OCI-LY3 (cell line): ENCODE measurements around the gene KRT79.

Experiments used
- H2AFZ ChIP-seq: fragments of 200-600, 300-600 bp; shearing (Covaris generic); 2 replicates; pipeline ENCODE4 v1.6.0; 2014; ENCODE audit warnings: antibody characterized with exemption, low read depth, low read length
- H3K27ac ChIP-seq: fragments of 200-600, 300-600 bp; sonication (generic); 2 replicates; pipeline ENCODE4 v1.5.1; 2014; ENCODE audit warnings: mild to moderate bottlenecking, low read length, moderate library complexity, mixed read lengths
- H3K27me3 ChIP-seq: fragments of 200-600, 300-600 bp; sonication (generic); 2 replicates; pipeline ENCODE4 v1.6.1; 2014; ENCODE audit warnings: low read depth, low read length, mixed read lengths
- H3K36me3 ChIP-seq: fragments of 200-600, 300-600 bp; sonication (generic); replicated peaks from 2 replicates; pipeline ENCODE3; 2014; ENCODE audit warnings: low read depth, low read length, mixed read lengths
- H3K4me1 ChIP-seq: fragments of 300-600, 200-600 bp; sonication (generic); 2 replicates; pipeline ENCODE4 v1.6.1; 2014; ENCODE audit warnings: low read length, mixed read lengths
- H3K4me2 ChIP-seq: fragments of 200-600, 300-600 bp; sonication (generic); 2 replicates; pipeline ENCODE4 v1.6.1; 2014; ENCODE audit warnings: low read length, mixed read lengths
- H3K4me3 ChIP-seq: fragments of 300-600, 200-600 bp; sonication (generic); 2 replicates; pipeline ENCODE4 v1.5.1; 2014; ENCODE audit warnings: antibody characterized with exemption, mild to moderate bottlenecking, low read length, moderate library complexity
- H3K79me2 ChIP-seq: fragments of 300-600, 200-600 bp; shearing (Covaris generic); 2 replicates; pipeline ENCODE4 v1.6.1; 2014; ENCODE audit warnings: mild to moderate bottlenecking, low read length, mixed read lengths
- H3K9ac ChIP-seq: fragments of 300-600, 200-600 bp; shearing (Covaris generic); 2 replicates; pipeline ENCODE4 v1.6.0; 2014; ENCODE audit warnings: mild to moderate bottlenecking, low read length, moderate library complexity
- H3K9me3 ChIP-seq: fragments of 200-600, 300-600 bp; shearing (Covaris generic); 2 replicates; pipeline ENCODE4 v1.6.1; 2014; ENCODE audit warnings: low read length, mixed read lengths; ENCODE audit not compliant: insufficient read depth
- H4K20me1 ChIP-seq: fragments of 200-600, 300-600 bp; sonication (generic); 2 replicates; pipeline ENCODE4 v1.6.1; 2016; ENCODE audit warnings: low read length, mixed read lengths; ENCODE audit not compliant: insufficient read depth
- CTCF ChIP-seq: fragments of 200-600, 300-600 bp; sonication (generic); IDR thresholded peaks from 2 replicates; pipeline ENCODE4 v1.5.1; 2014; ENCODE audit warnings: antibody characterized with exemption, low read length, low read depth
- EZH2phosphoT487 ChIP-seq: fragments of 200-600 bp; shearing (Covaris generic); IDR thresholded peaks from 2 replicates; pipeline ENCODE4 v1.6.1; 2018; ENCODE audit warnings: antibody characterized with exemption, mixed run types, low read depth

KRT79 gene

DNA sequence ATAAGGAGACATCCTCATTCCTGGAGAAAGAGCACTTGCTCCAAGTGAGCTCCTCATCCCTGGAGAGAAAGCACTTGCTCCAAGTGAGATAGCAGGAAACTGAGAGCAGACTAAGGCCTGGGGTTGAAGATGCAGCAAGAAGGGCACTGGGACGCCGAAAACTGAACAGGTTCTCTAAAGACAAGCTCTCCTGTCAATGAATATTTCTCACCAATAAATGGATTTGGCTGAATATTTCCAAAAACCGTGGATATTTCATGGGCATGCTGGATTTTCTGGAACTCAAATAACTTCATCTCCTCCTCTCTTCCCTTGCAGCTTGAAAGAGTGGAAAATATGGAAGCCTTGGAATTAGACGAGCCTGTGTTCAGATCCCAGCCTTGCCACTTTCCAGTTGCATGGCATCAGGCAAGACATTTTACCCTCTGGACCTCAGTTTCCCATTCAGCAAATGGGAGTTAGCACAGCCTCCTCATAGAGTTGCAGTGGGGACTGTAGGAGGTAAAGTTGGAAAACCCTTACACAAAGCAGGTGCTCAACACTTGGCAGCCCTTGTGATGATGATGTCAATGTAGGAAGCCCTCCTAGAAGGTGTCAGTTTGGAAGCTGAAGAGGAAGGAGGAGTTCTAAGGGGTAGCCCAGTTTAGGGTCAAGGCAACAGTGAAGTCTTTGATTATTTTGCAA is 52.6 kb downstream of the KRT79 start:
- Histone ChIP-seq H3K36me3 (no peaks in the 10 kb centered on the region), H3K4me3 (no peak overlapping the region), H4K20me1 (no peaks in the 10 kb centered on the region), H2AFZ (no peak overlapping the region), H3K27ac (no peak overlapping the region), H3K79me2 (no peaks in the 10 kb centered on the region), H3K9ac (no peak overlapping the region), H3K4me2 (no peak overlapping the region), H3K9me3 (no peaks in the 10 kb centered on the region), H3K4me1 (no peaks in the 10 kb centered on the region), H3K27me3 (peaks cover 44% of the 10 kb centered on the region)
- TF ChIP-seq EZH2phosphoT487: no peak
- TF ChIP-seq CTCF: no peak

DNA sequence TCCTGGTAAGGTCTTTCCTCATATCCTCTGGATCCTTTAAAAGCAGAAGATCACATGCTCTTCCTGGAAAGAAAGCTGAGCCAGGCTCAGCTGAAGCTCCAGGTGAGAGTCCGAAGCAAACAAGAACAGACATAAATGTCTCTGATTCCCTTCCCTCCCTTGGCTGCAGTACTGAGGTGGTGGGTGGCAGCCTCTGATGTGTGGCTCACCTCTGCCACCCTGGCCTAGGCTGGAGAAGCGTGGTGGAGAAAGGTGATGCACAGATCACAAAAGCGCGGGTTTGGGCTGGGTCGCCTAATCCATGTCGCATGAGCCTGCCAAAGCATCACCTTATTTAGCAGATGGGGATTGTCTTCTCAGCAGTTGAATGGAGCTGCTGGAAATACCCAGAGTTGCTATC is 54.2 kb downstream of the KRT79 start:
- H3K4me1 ChIP-seq: no peaks in the 10 kb centered on the region
- H4K20me1 ChIP-seq: no peaks in the 10 kb centered on the region
- no peak overlapping the region for H2AFZ ChIP-seq
- no peaks in the 10 kb centered on the region for H3K36me3 ChIP-seq
- TF ChIP-seq EZH2phosphoT487: no peak
- TF ChIP-seq CTCF: no peak
- H3K27ac ChIP-seq: no peak overlapping the region
- no peak overlapping the region for H3K4me3 ChIP-seq
- peaks cover 43% of the 10 kb centered on the region for H3K27me3 ChIP-seq
- H3K79me2 ChIP-seq: no peaks in the 10 kb centered on the region
- no peak overlapping the region for H3K4me2 ChIP-seq
- H3K9ac ChIP-seq: no peak overlapping the region
- no peaks in the 10 kb centered on the region for H3K9me3 ChIP-seq

GRCh38 chr12:52778833-52779232 is 55.3 kb downstream of the KRT79 start:
- TF ChIP-seq CTCF (no peak), EZH2phosphoT487 (no peak)
- Histone ChIP-seq H3K79me2 (no peaks in the 10 kb centered on the region), H3K27ac (no peak overlapping the region), H4K20me1 (no peaks in the 10 kb centered on the region), H3K9ac (no peak overlapping the region), H3K4me3 (no peak overlapping the region), H3K4me1 (no peaks in the 10 kb centered on the region), H3K9me3 (no peaks in the 10 kb centered on the region), H3K4me2 (no peak overlapping the region), H2AFZ (no peak overlapping the region), H3K36me3 (no peaks in the 10 kb centered on the region), H3K27me3 (peaks cover 43% of the 10 kb centered on the region)

- peaks cover 47% of the 10 kb centered on the region for H3K27me3 ChIP-seq
- TF ChIP-seq CTCF (no peak), EZH2phosphoT487 (no peak)
Measured at GRCh38 chr12:52777566-52777965, 56.5 kb downstream of the KRT79 start.

More at GRCh38 chr12:52777566-52777965, 56.5 kb downstream of the KRT79 start:
- Histone ChIP-seq H3K9ac (no peak overlapping the region), H3K79me2 (no peaks in the 10 kb centered on the region), H3K4me2 (no peak overlapping the region), H2AFZ (no peak overlapping the region), H3K4me3 (no peak overlapping the region), H4K20me1 (no peaks in the 10 kb centered on the region), H3K36me3 (no peaks in the 10 kb centered on the region), H3K4me1 (no peaks in the 10 kb centered on the region), H3K27ac (no peak overlapping the region), H3K9me3 (no peaks in the 10 kb centered on the region)
